Ovary (tissue), 9 donors: Measurements from ENCODE around the gene OAS2. TPM values are rescaled to one million over a fixed set of nuclear protein-coding genes. Genes with fewer than 3 reads are reported as not detected.

Source experiments
- DNase-seq, 5 donors: peaks; one replicate each; pipeline ENCODE4 v3.0.0-alpha.2; 2019 to 2020
- H3K27ac ChIP-seq, 2 donors: fragments of 200-600 bp; one replicate each; pipeline versions ENCODE4 v1.5.1 to v1.8.0; 2019 to 2022
- H3K27me3 ChIP-seq: fragments of 200-600 bp; one replicate; pipeline ENCODE4 v1.8.0; 2022
- H3K36me3 ChIP-seq: fragments of 200-600 bp; sonication (generic); one replicate; pipeline ENCODE4 v1.5.1; 2019
- H3K4me1 ChIP-seq: one replicate; pipeline ENCODE4 v1.8.1; 2013; ENCODE audit warnings: mild to moderate bottlenecking, moderate library complexity; ENCODE audit not compliant: insufficient read depth
- H3K4me3 ChIP-seq: fragments of 200-600 bp; sonication (generic); one replicate; pipeline ENCODE4 v1.5.1; 2017
- H3K9me3 ChIP-seq, 2 donors: fragments of 200-600 bp in 1 of 2; sonication (generic) in 1 of 2; one replicate each; pipeline versions ENCODE4 v1.5.1 to v1.8.1; 2013 to 2019; ENCODE audit warnings: mild to moderate bottlenecking in 1 of 2, moderate library complexity in 1 of 2
- CTCF ChIP-seq, 3 donors: fragments of 450-650 bp in 2 of 3; fragments of 200-600 bp in 1 of 3; IDR thresholded peaks; one replicate each; pipeline versions ENCODE4 v1.5.1 to v1.8.0; 2016 to 2022; ENCODE audit warnings: antibody characterized with exemption in 3 of 3, mild to moderate bottlenecking in 1 of 3
- EP300 ChIP-seq: sonication (generic); formaldehyde crosslinking; IDR thresholded peaks from one replicate; pipeline ENCODE4 v1.6.1; 2017; ENCODE audit warnings: antibody characterized with exemption
- POLR2A ChIP-seq: fragments of 450-650 bp; IDR thresholded peaks from one replicate; pipeline ENCODE4 v1.6.1; 2017; ENCODE audit warnings: antibody characterized with exemption, mild to moderate bottlenecking, moderate library complexity
- WGBS, 3 donors: extraction: QIAGEN DNeasy Blood & Tissue Kit in 1 of 3; methylation state at CpG; one replicate each; pipeline versions ENCODE4 v1.1.5 to v1.1.7; 2013 to 2017; 5-methylcytosine and 5-hydroxymethylcytosine counted together
- intact Hi-C, 4 donors: fragments of 100-400 bp; cut with DNase I; formaldehyde crosslinking; loops; one replicate each; pipeline versions ENCODE4 v1.11.0 to v1.15.1; 2022 to 2023
- polyA plus RNA-seq, 2 donors: library from polyadenylated mRNA; stranded (reverse); fragments of 200-250 nt in 1 of 2; fragments of 350-450 nt in 1 of 2; fragmentation: Illumina TruSeq in 1 of 2; extraction: RNeasy Lipid Tissue Mini Kit (QIAGEN cat#74804) in 1 of 2; gene quantifications; one replicate each; pipeline ENCODE4 v1.2.3, GENCODE V29; 2013 to 2014
- total RNA-seq, 7 donors: library from RNA; depleted of rRNA in 2 of 7; stranded (reverse); fragments of >200 nt in 2 of 7; fragmentation: NEBNext Ultra II Directional in 3 of 7; extraction: Animal tissue kit (Norgen Biotek cat#: 25700) in 3 of 7; gene quantifications; one replicate each; pipeline versions ENCODE4 v1.1.0 to v1.2.4, GENCODE V29; 2016 to 2023
- donor health status: DM: no; HTN: no; CAD: no; lungs with moderate emphysema.
- donor health status: DM: no; HTN: no; CAD: no.
- donor health status: Bipolar disorder and iron deficiency.
- donor health status: DM: yes; HTN: yes; CAD: no.
- donor health status: DM: no; HTN: no; CAD: no.
- donor health status: DM: yes; HTN: yes; CAD: no.

The OAS2 gene
- total and polyA plus RNA-seq, 9 donors = 1.4 to 57.0 (median 3.6) TPM

GRCh38 chr12:112967306-112967705 is 11.0 kb upstream of the OAS2 start:
- no peaks in the 10 kb centered on the region for H3K4me1 ChIP-seq
- H3K27me3 ChIP-seq = no peaks in the 10 kb centered on the region
- intact Hi-C loops = no loop called here
- TF ChIP-seq EP300 (no peak), POLR2A (no peak), CTCF (IDR thresholded peaks at IDR 0.05) (no peak)
- H3K36me3 ChIP-seq = no peaks in the 10 kb centered on the region
- no peaks in the 10 kb centered on the region for H3K9me3 ChIP-seq
- WGBS, 3 donors = 87 to 94% (median 92%) methylated on average over 9 of the region's 9 CpGs
- no peak for DNase-seq
- no peak overlapping the region for H3K4me3 ChIP-seq
- no peak overlapping the region for H3K27ac ChIP-seq

GRCh38 chr12:112967858-112968257 is 10.5 kb upstream of the OAS2 start:
- intact Hi-C loops = no loop called here
- no peaks in the 10 kb centered on the region for H3K27me3 ChIP-seq
- WGBS, 3 donors = 92 to 95% (median 93%) methylated on average over 7 of the region's 7 CpGs
- TF ChIP-seq EP300 (no peak), POLR2A (no peak), CTCF (IDR thresholded peaks at IDR 0.05) (no peak)
- H3K27ac ChIP-seq = no peak overlapping the region
- no peaks in the 10 kb centered on the region for H3K4me1 ChIP-seq
- H3K9me3 ChIP-seq = no peaks in the 10 kb centered on the region
- no peaks in the 10 kb centered on the region for H3K36me3 ChIP-seq
- no peak for DNase-seq
- H3K4me3 ChIP-seq = no peak overlapping the region

- intact Hi-C loops = no loop called here
These were observed 8.6 kb upstream of the OAS2 start for GRCh38 chr12:112969547-112970306.

GRCh38 chr12:112970391-112970790 is 7.9 kb upstream of the OAS2 start:
- intact Hi-C loops = no loop called here
- no peaks in the 10 kb centered on the region for H3K36me3 ChIP-seq
- no peak overlapping the region for H3K27ac ChIP-seq
- no peaks in the 10 kb centered on the region for H3K4me1 ChIP-seq
- 81 to 88% (median 83%) methylated on average over 2 of the region's 2 CpGs for WGBS, 3 donors
- no peaks in the 10 kb centered on the region for H3K9me3 ChIP-seq
- DNase-seq = no peak
- no peaks in the 10 kb centered on the region for H3K27me3 ChIP-seq
- no peak overlapping the region for H3K4me3 ChIP-seq
- TF ChIP-seq CTCF (IDR thresholded peaks at IDR 0.05) (no peak), EP300 (no peak), POLR2A (no peak)

More at GRCh38 chr12:112969547-112970306, 8.6 kb upstream of the OAS2 start:
- no peaks in the 10 kb centered on the region for H3K9me3 ChIP-seq
- 95 to 96% (median 95%) methylated on average over 8 of the region's 8 CpGs for WGBS, 3 donors
- no peaks in the 10 kb centered on the region for H3K4me1 ChIP-seq
- no peak for DNase-seq
- H3K27ac ChIP-seq = no peak overlapping the region
- no peak overlapping the region for H3K4me3 ChIP-seq
- H3K36me3 ChIP-seq = no peaks in the 10 kb centered on the region
- no peaks in the 10 kb centered on the region for H3K27me3 ChIP-seq
- TF ChIP-seq EP300 (no peak), CTCF (IDR thresholded peaks at IDR 0.05) (no peak), POLR2A (no peak)
